Esophagus squamous epithelium (tissue), 5 donors: ENCODE results near the gene MEMO1. TPM values are rescaled to one million over a fixed set of nuclear protein-coding genes. Genes with fewer than 3 reads are reported as not detected.

Experiments
- DNase-seq: peaks from one replicate; lab custom pipeline; 2025; lab: John Stamatoyannopoulos, UW
- H3K27ac ChIP-seq, 4 donors: fragments of 200-600 bp; sonication (generic); one replicate each; pipeline ENCODE4 v1.5.1; 2016 to 2019; ENCODE audit warnings: mild to moderate bottlenecking in 1 of 4
- H3K27me3 ChIP-seq, 4 donors: fragments of 200-600 bp; sonication (generic); 1 replicate in 3 of 4; 2 replicates in 1 of 4; pipeline versions ENCODE4 v1.5.1 to v1.6.0; 2017 to 2021; ENCODE audit warnings: antibody characterized with exemption in 1 of 4
- H3K36me3 ChIP-seq, 3 donors: fragments of 200-600 bp; sonication (generic); one replicate each; pipeline ENCODE4 v1.5.1; 2016 to 2019
- H3K4me1 ChIP-seq, 3 donors: fragments of 200-600 bp; sonication (generic); one replicate each; pipeline ENCODE4 v1.5.1; 2017 to 2019
- H3K4me3 ChIP-seq, 4 donors: fragments of 200-600 bp; sonication (generic); 1 replicate in 3 of 4; 2 replicates in 1 of 4; pipeline ENCODE4 v1.5.1; 2016 to 2019; ENCODE audit warnings: mild to moderate bottlenecking in 2 of 4, moderate library complexity in 1 of 4
- H3K9me3 ChIP-seq, 3 donors: fragments of 200-600 bp; sonication (generic); one replicate each; pipeline ENCODE4 v1.5.1; 2016 to 2019
- POLR2A ChIP-seq, 4 donors: fragments of 450-650 bp; IDR thresholded peaks; one replicate each; pipeline ENCODE4 v1.6.1; 2017; ENCODE audit warnings: antibody characterized with exemption in 4 of 4, mild to moderate bottlenecking in 4 of 4, moderate library complexity in 3 of 4
- WGBS, 2 donors: methylation state at CpG; one replicate each; pipeline ENCODE4 v1.1.5; 2018; 5-methylcytosine and 5-hydroxymethylcytosine counted together
- intact Hi-C: fragments of 100-400 bp; cut with DNase I; formaldehyde crosslinking; loops from one replicate; pipeline ENCODE4 v1.15.0; 2022
- total RNA-seq, 4 donors: library from RNA; depleted of rRNA; stranded (reverse); fragments of >200 nt; gene quantifications; one replicate each; pipeline ENCODE4 v1.1.0, GENCODE V29; 2016
- TF ChIP-seq, protein P1 (sequence below), 6 experiments: fragments of 450-650 bp in 4 of 6; fragments of 200-600 bp in 2 of 6; sonication (generic) in 2 of 6; IDR thresholded peaks; one replicate each; pipeline ENCODE4 v1.5.1; 2016 to 2019; ENCODE audit warnings: antibody characterized with exemption in 6 of 6, mild to moderate bottlenecking in 4 of 6, moderate library complexity in 4 of 6
- donor health status: DM: yes; HTN: yes; CAD: no.

Gene MEMO1
- total RNA-seq, 4 donors from 2014 or later, result 32.1 to 61.7 (median 45.0) TPM

GRCh38 chr2:31979956-31980355 lies 30.9 kb downstream of the MEMO1 start:
- 61 to 70% methylated on average over 3 of the region's 3 CpGs for WGBS, 2 donors
- DNase-seq, result no peak
- no peak for TF ChIP-seq POLR2A (IDR thresholded peaks at IDR 0.05)
- TF ChIP-seq, protein P1, sequence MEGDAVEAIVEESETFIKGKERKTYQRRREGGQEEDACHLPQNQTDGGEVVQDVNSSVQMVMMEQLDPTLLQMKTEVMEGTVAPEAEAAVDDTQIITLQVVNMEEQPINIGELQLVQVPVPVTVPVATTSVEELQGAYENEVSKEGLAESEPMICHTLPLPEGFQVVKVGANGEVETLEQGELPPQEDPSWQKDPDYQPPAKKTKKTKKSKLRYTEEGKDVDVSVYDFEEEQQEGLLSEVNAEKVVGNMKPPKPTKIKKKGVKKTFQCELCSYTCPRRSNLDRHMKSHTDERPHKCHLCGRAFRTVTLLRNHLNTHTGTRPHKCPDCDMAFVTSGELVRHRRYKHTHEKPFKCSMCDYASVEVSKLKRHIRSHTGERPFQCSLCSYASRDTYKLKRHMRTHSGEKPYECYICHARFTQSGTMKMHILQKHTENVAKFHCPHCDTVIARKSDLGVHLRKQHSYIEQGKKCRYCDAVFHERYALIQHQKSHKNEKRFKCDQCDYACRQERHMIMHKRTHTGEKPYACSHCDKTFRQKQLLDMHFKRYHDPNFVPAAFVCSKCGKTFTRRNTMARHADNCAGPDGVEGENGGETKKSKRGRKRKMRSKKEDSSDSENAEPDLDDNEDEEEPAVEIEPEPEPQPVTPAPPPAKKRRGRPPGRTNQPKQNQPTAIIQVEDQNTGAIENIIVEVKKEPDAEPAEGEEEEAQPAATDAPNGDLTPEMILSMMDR (IDR thresholded peaks at IDR 0.05), result no peak
- intact Hi-C loops, result no loop called here
- Histone ChIP-seq H3K4me1 (peaks cover 0 to 18% (median 4%) of the 10 kb centered on the region in 3 donors), H3K27ac (no peak overlapping the region), H3K4me3 (no peak overlapping the region), H3K9me3 (no peaks in the 10 kb centered on the region), H3K27me3 (no peaks in the 10 kb centered on the region), H3K36me3 (peaks cover 0 to 9% (median 0%) of the 10 kb centered on the region in 3 donors)

GRCh38 chr2:31979018-31979417 lies 31.8 kb downstream of the MEMO1 start:
- H3K4me3 ChIP-seq, result no peak overlapping the region
- peaks cover 0 to 9% (median 0%) of the 10 kb centered on the region in 3 donors for H3K36me3 ChIP-seq
- TF ChIP-seq POLR2A (IDR thresholded peaks at IDR 0.05), result no peak
- TF ChIP-seq, protein P1 (IDR thresholded peaks at IDR 0.05), result no peak
- intact Hi-C loops, result no loop called here
- peaks cover 0 to 18% (median 4%) of the 10 kb centered on the region in 3 donors for H3K4me1 ChIP-seq
- H3K27me3 ChIP-seq, result no peaks in the 10 kb centered on the region
- 90 to 96% methylated on average over 3 of the region's 3 CpGs for WGBS, 2 donors
- no peak for DNase-seq
- no peak overlapping the region for H3K27ac ChIP-seq
- no peaks in the 10 kb centered on the region for H3K9me3 ChIP-seq

DNA sequence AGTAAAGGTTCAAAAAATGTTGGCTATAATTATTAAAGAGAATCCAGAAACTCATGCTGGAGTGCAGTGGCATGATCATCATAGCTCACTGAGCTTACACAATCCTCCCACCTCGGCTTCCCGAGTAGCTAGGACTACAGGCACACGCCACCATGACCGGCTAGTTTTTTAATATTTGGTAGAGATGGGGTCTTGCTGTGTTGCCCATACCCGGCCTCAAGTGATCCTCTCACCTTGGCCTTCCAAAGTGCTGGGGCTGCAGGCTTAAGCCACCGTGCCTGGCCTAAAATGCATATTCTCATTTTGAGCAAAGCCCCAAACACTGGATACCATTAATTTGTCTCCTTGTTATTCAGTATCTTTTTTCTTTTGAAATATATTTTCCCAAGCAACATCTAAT lies 32.4 kb downstream of the MEMO1 start:
- no peak overlapping the region for H3K27ac ChIP-seq
- TF ChIP-seq, protein P1 (IDR thresholded peaks at IDR 0.05), result no peak
- no peak for TF ChIP-seq POLR2A (IDR thresholded peaks at IDR 0.05)
- WGBS, 2 donors, result 91 to 97% methylated on average over 6 of the region's 6 CpGs

GRCh38 chr2:31973665-31974064 lies 37.1 kb downstream of the MEMO1 start:
- no peak for DNase-seq
- TF ChIP-seq, protein P1 (IDR thresholded peaks at IDR 0.05), result no peak
- no peak for TF ChIP-seq POLR2A (IDR thresholded peaks at IDR 0.05)
- intact Hi-C loops, result no loop called here
- no peaks in the 10 kb centered on the region for H3K27me3 ChIP-seq
- H3K27ac ChIP-seq, result no peak overlapping the region
- H3K4me1 ChIP-seq, result peaks cover 0 to 4% (median 0%) of the 10 kb centered on the region in 3 donors
- no peaks in the 10 kb centered on the region for H3K9me3 ChIP-seq
- H3K4me3 ChIP-seq, result no peak overlapping the region
- no peaks in the 10 kb centered on the region for H3K36me3 ChIP-seq

More for the DNA sequence above, 32.4 kb downstream of the MEMO1 start:
- DNase-seq, result no peak
- peaks cover 0 to 9% (median 0%) of the 10 kb centered on the region in 3 donors for H3K36me3 ChIP-seq
- intact Hi-C loops, result no loop called here
- H3K27me3 ChIP-seq, result no peaks in the 10 kb centered on the region
- no peaks in the 10 kb centered on the region for H3K9me3 ChIP-seq
- H3K4me3 ChIP-seq, result no peak overlapping the region
- peaks cover 0 to 18% (median 4%) of the 10 kb centered on the region in 3 donors for H3K4me1 ChIP-seq

DNA sequence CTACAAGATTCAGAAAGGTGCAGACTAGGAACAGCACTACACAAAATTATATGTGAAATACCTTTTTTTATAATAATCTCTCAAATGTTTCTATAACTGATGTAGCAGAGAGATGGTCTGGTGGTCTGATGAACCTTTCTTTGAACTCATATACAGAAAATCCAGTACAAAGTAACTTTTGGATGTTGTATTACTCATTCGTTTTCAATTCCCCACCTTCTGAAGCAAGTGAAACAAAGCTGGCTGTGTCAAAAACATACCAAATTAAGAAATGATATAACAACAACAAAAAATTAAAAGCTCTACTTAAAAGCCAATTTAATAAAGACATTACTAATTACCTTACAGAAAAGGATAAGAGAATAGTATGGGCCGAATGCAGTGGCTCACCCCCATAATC lies 38.7 kb downstream of the MEMO1 start:
- H3K36me3 ChIP-seq, result no peaks in the 10 kb centered on the region
- H3K27me3 ChIP-seq, result no peaks in the 10 kb centered on the region
- WGBS, 2 donors, result 83 to 93% methylated on average over 2 of the region's 2 CpGs
- H3K9me3 ChIP-seq, result no peaks in the 10 kb centered on the region
- intact Hi-C loops, result no loop called here
- peaks cover 0 to 4% (median 0%) of the 10 kb centered on the region in 3 donors for H3K4me1 ChIP-seq
- TF ChIP-seq, protein P1 (IDR thresholded peaks at IDR 0.05), result no peak
- no peak for TF ChIP-seq POLR2A (IDR thresholded peaks at IDR 0.05)
- H3K4me3 ChIP-seq, result no peak overlapping the region
- H3K27ac ChIP-seq, result no peak overlapping the region
- DNase-seq, result no peak
